HEK293 (cell line): Measurements from ENCODE around the gene APOL4.
A peak's percentile ranks its signal among the peaks of the same experiment; 100 is the strongest.

ENCODE experiments used
- ELK4 ChIP-seq: IDR thresholded peaks from 2 replicates; pipeline ENCODE4 v1.6.1; 2011; ENCODE audit warnings: mild to moderate bottlenecking, low read depth, low read length, borderline replicate concordance
- REST ChIP-seq: fragments of 450-650 bp; formaldehyde crosslinking; IDR thresholded peaks from 2 replicates; pipeline ENCODE4 v1.5.1; 2016; ENCODE audit warnings: missing biosample characterization, missing genetic modification characterization
- ZEB2 ChIP-seq: fragments of 450-650 bp; formaldehyde crosslinking; IDR thresholded peaks from 2 replicates; pipeline ENCODE4 v1.5.1; 2016; ENCODE audit warnings: missing biosample characterization, missing genetic modification characterization
- ZNF132 ChIP-seq: fragments of 450-650 bp; formaldehyde crosslinking; IDR thresholded peaks from 2 replicates; pipeline ENCODE4 v1.5.1; 2017; ENCODE audit warnings: missing biosample characterization, missing genetic modification characterization, borderline replicate concordance
- ZNF2 ChIP-seq: fragments of 450-650 bp; formaldehyde crosslinking; IDR thresholded peaks from 2 replicates; pipeline ENCODE4 v1.5.1; 2016; ENCODE audit warnings: missing biosample characterization, missing genetic modification characterization
- ZNF48 ChIP-seq: fragments of 450-650 bp; formaldehyde crosslinking; IDR thresholded peaks from 2 replicates; pipeline ENCODE4 v1.5.1; 2016; ENCODE audit warnings: missing biosample characterization, missing genetic modification characterization
- TF ChIP-seq, protein P1 (sequence below): fragments of 450-650 bp; formaldehyde crosslinking; IDR thresholded peaks from 2 replicates; pipeline ENCODE4 v1.5.1; 2016; ENCODE audit warnings: missing biosample characterization, missing genetic modification characterization
- TF ChIP-seq, protein P2 (sequence below): fragments of 450-650 bp; formaldehyde crosslinking; IDR thresholded peaks from 2 replicates; pipeline ENCODE4 v1.5.1; 2016; ENCODE audit warnings: missing biosample characterization, missing genetic modification characterization, low read depth

DNA sequence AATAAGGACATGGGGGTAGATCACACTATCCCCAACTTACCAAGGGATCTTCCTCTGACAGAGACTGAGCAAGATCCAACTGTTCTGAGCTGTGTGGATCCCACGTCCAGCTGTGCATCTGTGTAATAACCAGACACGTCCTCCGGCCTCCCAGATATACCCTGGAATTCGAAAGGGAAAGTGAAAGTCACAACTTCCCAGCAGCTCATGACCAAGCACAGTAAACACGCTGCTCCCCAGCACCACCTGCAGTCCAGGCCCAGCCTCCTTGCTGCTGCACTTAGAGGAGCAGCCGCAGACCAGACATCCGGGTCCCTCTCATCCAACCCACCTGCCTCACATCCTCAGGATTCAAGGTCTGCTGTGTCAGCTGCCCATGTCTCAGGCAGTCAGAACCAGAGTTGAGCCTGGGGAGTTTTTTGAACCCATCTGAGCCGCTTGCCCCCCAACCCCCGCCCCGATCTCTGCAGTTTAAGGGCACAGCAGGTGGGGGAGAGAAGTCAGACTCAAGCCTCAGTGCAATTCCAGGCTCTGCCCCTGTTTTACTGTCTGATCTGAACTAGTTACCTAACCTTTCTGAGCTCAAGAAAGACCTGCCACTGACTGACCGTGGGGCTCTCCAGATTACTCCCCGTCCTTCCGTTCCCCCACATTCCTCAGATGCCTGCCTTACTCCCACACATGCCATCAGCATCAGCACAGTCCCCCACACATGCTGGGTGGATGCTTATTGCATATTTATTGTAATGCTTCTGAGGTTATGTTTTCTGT, 38.0 kb upstream of the APOL4 start, which contains the start of gene APOL2:
- TF ChIP-seq, protein P1, sequence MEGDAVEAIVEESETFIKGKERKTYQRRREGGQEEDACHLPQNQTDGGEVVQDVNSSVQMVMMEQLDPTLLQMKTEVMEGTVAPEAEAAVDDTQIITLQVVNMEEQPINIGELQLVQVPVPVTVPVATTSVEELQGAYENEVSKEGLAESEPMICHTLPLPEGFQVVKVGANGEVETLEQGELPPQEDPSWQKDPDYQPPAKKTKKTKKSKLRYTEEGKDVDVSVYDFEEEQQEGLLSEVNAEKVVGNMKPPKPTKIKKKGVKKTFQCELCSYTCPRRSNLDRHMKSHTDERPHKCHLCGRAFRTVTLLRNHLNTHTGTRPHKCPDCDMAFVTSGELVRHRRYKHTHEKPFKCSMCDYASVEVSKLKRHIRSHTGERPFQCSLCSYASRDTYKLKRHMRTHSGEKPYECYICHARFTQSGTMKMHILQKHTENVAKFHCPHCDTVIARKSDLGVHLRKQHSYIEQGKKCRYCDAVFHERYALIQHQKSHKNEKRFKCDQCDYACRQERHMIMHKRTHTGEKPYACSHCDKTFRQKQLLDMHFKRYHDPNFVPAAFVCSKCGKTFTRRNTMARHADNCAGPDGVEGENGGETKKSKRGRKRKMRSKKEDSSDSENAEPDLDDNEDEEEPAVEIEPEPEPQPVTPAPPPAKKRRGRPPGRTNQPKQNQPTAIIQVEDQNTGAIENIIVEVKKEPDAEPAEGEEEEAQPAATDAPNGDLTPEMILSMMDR, result peak; percentile 90
- TF ChIP-seq ZNF2, result 0 out of 2 replicates have a peak, but pooled peaks have one; percentile 44
- TF ChIP-seq ELK4, result no peak
- no peak for TF ChIP-seq REST
- TF ChIP-seq, protein P2, sequence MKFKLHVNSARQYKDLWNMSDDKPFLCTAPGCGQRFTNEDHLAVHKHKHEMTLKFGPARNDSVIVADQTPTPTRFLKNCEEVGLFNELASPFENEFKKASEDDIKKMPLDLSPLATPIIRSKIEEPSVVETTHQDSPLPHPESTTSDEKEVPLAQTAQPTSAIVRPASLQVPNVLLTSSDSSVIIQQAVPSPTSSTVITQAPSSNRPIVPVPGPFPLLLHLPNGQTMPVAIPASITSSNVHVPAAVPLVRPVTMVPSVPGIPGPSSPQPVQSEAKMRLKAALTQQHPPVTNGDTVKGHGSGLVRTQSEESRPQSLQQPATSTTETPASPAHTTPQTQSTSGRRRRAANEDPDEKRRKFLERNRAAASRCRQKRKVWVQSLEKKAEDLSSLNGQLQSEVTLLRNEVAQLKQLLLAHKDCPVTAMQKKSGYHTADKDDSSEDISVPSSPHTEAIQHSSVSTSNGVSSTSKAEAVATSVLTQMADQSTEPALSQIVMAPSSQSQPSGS (tag by site-specific recombination), result no peak
- no peak for TF ChIP-seq ZNF132
- no peak for TF ChIP-seq ZEB2 (tag by site-specific recombination)
- TF ChIP-seq ZNF48 (tag by site-specific recombination), result no peak
